Tibial artery (tissue), 4 donors: ENCODE measurements around the gene GPHB5.
"Not testable (repeated sequence)": the region's sequence is repeated elsewhere in the genome, so short reads cannot be mapped to it uniquely, and the experiment has no call there.

Experiments used
- DNase-seq, 2 donors: peaks; one replicate each; pipeline ENCODE4 v3.0.0-alpha.2; 2019
- H3K27ac ChIP-seq, 2 donors: fragments of 200-600 bp; sonication (generic) in 1 of 2; 1 replicate in 1 of 2; 2 replicates in 1 of 2; pipeline ENCODE4 v1.5.1; 2018 to 2019; ENCODE audit warnings: mild to moderate bottlenecking in 1 of 2
- H3K27me3 ChIP-seq, 2 donors: fragments of 200-600 bp; sonication (generic) in 1 of 2; one replicate each; pipeline versions ENCODE4 v1.5.1 to v1.6.0; 2016 to 2019
- H3K36me3 ChIP-seq, 3 donors: fragments of 200-600 bp; sonication (generic) in 2 of 3; one replicate each; pipeline ENCODE4 v1.5.1; 2016 to 2019; ENCODE audit warnings: mild to moderate bottlenecking in 2 of 3
- H3K4me1 ChIP-seq, 4 donors: fragments of 200-600 bp; sonication (generic) in 2 of 4; 1 replicate in 3 of 4; 2 replicates in 1 of 4; pipeline ENCODE4 v1.5.1; 2016 to 2019
- H3K4me3 ChIP-seq, 2 donors: fragments of 200-600 bp; sonication (generic) in 1 of 2; 1 replicate in 1 of 2; 2 replicates in 1 of 2; pipeline ENCODE4 v1.5.1; 2018 to 2019; ENCODE audit warnings: mild to moderate bottlenecking in 2 of 2
- H3K9me3 ChIP-seq, 3 donors: fragments of 200-600 bp; sonication (generic) in 1 of 3; one replicate each; pipeline ENCODE4 v1.5.1; 2016 to 2019
- intact Hi-C: fragments of 100-400 bp; cut with DNase I; formaldehyde crosslinking; loops from one replicate; pipeline ENCODE4 v1.15.0; 2023; ENCODE audit warnings: low total_unique reads
- TF ChIP-seq, protein P1 (sequence below), 2 experiments: fragments of 200-600 bp in 1 of 2; fragments of 450-650 bp in 1 of 2; IDR thresholded peaks; one replicate each; pipeline ENCODE4 v1.5.1; 2017 to 2019; ENCODE audit warnings: antibody characterized with exemption in 2 of 2, mild to moderate bottlenecking in 1 of 2, moderate library complexity in 1 of 2

Gene GPHB5

GRCh38 chr14:63326840-63327239 is 8.1 kb upstream of the GPHB5 start:
- H3K27me3 ChIP-seq = no peaks in the 10 kb centered on the region
- no peak overlapping the region for H3K27ac ChIP-seq
- no peaks in the 10 kb centered on the region for H3K36me3 ChIP-seq
- TF ChIP-seq, protein P1, sequence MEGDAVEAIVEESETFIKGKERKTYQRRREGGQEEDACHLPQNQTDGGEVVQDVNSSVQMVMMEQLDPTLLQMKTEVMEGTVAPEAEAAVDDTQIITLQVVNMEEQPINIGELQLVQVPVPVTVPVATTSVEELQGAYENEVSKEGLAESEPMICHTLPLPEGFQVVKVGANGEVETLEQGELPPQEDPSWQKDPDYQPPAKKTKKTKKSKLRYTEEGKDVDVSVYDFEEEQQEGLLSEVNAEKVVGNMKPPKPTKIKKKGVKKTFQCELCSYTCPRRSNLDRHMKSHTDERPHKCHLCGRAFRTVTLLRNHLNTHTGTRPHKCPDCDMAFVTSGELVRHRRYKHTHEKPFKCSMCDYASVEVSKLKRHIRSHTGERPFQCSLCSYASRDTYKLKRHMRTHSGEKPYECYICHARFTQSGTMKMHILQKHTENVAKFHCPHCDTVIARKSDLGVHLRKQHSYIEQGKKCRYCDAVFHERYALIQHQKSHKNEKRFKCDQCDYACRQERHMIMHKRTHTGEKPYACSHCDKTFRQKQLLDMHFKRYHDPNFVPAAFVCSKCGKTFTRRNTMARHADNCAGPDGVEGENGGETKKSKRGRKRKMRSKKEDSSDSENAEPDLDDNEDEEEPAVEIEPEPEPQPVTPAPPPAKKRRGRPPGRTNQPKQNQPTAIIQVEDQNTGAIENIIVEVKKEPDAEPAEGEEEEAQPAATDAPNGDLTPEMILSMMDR (IDR thresholded peaks at IDR 0.05) = no peak
- intact Hi-C loops = no loop called here
- H3K4me1 ChIP-seq = no peaks in the 10 kb centered on the region
- DNase-seq = no peak
- no peak overlapping the region for H3K4me3 ChIP-seq
- H3K9me3 ChIP-seq = no peaks in the 10 kb centered on the region

- TF ChIP-seq, protein P1 (IDR thresholded peaks at IDR 0.05) = no peak
- Histone ChIP-seq H3K9me3 (no peaks in the 10 kb centered on the region), H3K4me3 (no peak overlapping the region), H3K36me3 (no peaks in the 10 kb centered on the region), H3K27me3 (no peaks in the 10 kb centered on the region), H3K4me1 (no peaks in the 10 kb centered on the region), H3K27ac (no peak overlapping the region)
- intact Hi-C loops = no loop called here
- DNase-seq = no peak
Observed at GRCh38 chr14:63322897-63323573, 4.3 kb upstream of the GPHB5 start.

GRCh38 chr14:63322472-63322871 is 3.7 kb upstream of the GPHB5 start:
- Histone ChIP-seq H3K4me1 (no peaks in the 10 kb centered on the region), H3K27me3 (no peaks in the 10 kb centered on the region), H3K27ac (no peak overlapping the region), H3K9me3 (no peaks in the 10 kb centered on the region), H3K36me3 (no peaks in the 10 kb centered on the region), H3K4me3 (no peak overlapping the region)
- intact Hi-C loops = no loop called here
- no peak for DNase-seq
- TF ChIP-seq, protein P1 (IDR thresholded peaks at IDR 0.05) = no peak

GRCh38 chr14:63308723-63309317 is 9.9 kb downstream of the GPHB5 start:
- Histone ChIP-seq H3K27me3 (peaks cover 0 to 4% of the 10 kb centered on the region in 2 donors), H3K36me3 (no peaks in the 10 kb centered on the region), H3K27ac (no peak overlapping the region), H3K4me1 (no peaks in the 10 kb centered on the region), H3K4me3 (no peak overlapping the region), H3K9me3 (no peaks in the 10 kb centered on the region)
- TF ChIP-seq, protein P1 (IDR thresholded peaks at IDR 0.05) = peak in 1 of 2 experiments; percentile 20
- no peak for DNase-seq
- intact Hi-C loops = no loop called here

DNA sequence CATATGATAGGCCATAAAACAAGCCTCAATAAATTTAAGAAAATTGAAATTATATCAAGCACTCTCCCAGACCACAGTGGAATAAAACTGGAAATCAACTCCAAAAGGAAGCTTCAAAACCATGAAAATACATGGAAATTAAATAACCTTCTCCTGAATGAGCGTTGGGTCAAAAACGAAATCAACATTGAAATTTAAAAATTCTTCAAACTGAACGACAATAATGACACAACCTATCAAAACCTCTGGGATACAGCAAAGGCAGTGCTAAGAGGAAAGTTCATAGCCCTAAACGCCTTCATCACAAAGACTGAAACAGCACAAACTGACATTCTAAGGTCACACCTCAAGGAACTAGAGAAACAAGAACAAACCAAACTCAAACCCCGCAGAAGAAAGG is 14.3 kb downstream of the GPHB5 start:
- DNase-seq, H3K4me3 ChIP-seq, H3K27me3 ChIP-seq, intact Hi-C loops, H3K36me3 ChIP-seq, H3K9me3 ChIP-seq, H3K27ac ChIP-seq, H3K4me1 ChIP-seq: not testable (repeated sequence)

DNA sequence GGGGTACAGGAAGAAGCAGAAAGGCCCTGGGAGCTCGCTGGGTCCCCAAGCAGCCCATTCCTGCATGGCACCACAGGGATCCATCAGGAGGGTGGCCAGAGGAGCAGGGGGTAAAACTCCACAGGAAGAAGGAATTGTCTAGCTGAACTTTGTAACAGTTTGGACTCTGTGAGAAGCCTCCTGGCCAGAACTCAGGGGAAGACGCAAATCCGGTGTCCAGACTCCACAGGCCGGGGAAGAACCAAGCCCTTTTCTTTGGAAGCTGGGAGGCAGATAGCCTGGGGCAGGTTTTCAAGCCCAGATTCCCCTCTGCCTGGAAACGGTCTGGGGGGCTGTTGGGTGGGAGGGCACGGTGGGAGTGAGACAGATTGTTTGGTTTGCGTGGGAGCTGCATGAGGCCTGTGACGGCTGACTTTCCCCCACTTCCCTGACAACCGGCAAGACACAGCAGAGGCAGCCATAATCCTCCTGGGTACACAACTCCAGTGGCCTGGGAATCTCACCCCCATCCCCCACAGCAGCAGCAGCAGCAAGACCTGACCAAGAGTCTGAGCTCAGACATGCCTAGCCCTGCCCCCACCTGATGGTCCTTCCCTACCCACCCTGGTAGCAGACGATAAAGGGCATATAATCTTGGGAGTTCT is 16.7 kb downstream of the GPHB5 start:
- no peak for DNase-seq
- TF ChIP-seq, protein P1 (IDR thresholded peaks at IDR 0.05) = no peak
- no peak overlapping the region for H3K4me3 ChIP-seq
- intact Hi-C loops = no loop called here
- H3K4me1 ChIP-seq = peaks cover 0 to under 1% (median 0%) of the 10 kb centered on the region in 4 donors
- peaks cover 0 to 8% of the 10 kb centered on the region in 2 donors for H3K27me3 ChIP-seq
- no peaks in the 10 kb centered on the region for H3K36me3 ChIP-seq
- no peaks in the 10 kb centered on the region for H3K9me3 ChIP-seq
- H3K27ac ChIP-seq = no peak overlapping the region
